GM19035 (cell line): ENCODE data around the gene C19orf38.

Source experiments
- ATAC-seq: cut with Tn5 transposase; IDR thresholded peaks from one replicate; pipeline ENCODE4 v1.9.1; 2021; ENCODE audit not compliant: unreplicated experiment

Gene C19orf38

GRCh38 chr19:10899151-10899653, 51.0 kb downstream of the C19orf38 start:
- ATAC-seq = no peak

GRCh38 chr19:10907925-10908324, 59.7 kb downstream of the C19orf38 start:
- ATAC-seq = no peak

GRCh38 chr19:10908380-10908960, 60.3 kb downstream of the C19orf38 start:
- no peak for ATAC-seq

- ATAC-seq = no peak
These were observed 63.6 kb downstream of the C19orf38 start for GRCh38 chr19:10911579-10912363.

GRCh38 chr19:10912619-10913018, 64.4 kb downstream of the C19orf38 start:
- ATAC-seq = no peak

- no peak for ATAC-seq
These were observed 65.6 kb downstream of the C19orf38 start for GRCh38 chr19:10913716-10914340.

- no peak for ATAC-seq
These were observed 67.2 kb downstream of the C19orf38 start for GRCh38 chr19:10915130-10916091.

- no peak for ATAC-seq
These were observed 68.4 kb downstream of the C19orf38 start for GRCh38 chr19:10916602-10917001.

GRCh38 chr19:10918359-10918758, 70.1 kb downstream of the C19orf38 start:
- ATAC-seq = no peak
